Medulla oblongata (tissue), 1 donor: ENCODE measurements around the gene SDK2.
A peak's percentile ranks its signal among the peaks of the same experiment; 100 is the strongest.

ENCODE experiments used
- DNase-seq: peaks from one replicate; pipeline ENCODE4 v3.0.0-alpha.2; 2015; ENCODE audit errors: extremely low spot score

The SDK2 gene

DNA sequence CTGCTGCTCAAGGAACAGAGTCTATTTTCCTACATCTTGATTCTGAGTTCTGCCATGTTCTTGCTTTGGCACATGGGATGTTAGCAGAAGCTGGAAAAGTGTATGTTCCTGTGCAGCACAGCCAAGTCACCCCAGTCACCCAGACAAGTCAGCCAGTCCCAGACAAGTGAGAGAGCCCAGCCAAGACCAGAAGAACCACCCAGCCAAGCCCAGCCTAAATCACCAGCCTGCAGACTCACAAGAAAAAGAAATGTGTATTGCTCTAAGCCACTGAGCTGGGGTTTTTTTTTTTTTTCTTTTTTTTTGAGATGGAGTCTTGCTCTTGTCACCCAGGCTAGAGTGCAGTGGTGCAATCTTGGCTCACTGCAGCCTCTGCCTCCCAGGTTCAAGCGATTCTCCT is 191.2 kb downstream of the SDK2 start:
- no peak for DNase-seq

DNA sequence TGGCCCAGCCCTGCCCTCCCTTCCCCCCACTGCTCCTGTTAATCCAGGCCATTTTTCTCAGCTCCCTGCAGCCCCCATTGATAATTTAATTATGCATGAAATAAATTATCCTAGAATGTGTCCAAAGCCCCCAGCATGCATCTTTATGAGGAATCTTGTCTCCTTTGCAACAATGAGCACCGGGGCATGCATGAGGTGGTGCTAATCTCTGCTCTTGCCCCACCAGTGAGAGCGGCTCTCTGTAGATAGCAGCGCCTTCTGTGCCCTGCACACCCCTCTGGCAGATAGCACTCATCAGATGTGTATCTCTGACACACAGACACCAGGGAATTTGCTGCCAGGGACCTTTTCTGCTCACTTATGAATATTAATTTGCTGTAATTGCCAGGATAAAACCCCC is 192.2 kb downstream of the SDK2 start:
- no peak for DNase-seq

DNA sequence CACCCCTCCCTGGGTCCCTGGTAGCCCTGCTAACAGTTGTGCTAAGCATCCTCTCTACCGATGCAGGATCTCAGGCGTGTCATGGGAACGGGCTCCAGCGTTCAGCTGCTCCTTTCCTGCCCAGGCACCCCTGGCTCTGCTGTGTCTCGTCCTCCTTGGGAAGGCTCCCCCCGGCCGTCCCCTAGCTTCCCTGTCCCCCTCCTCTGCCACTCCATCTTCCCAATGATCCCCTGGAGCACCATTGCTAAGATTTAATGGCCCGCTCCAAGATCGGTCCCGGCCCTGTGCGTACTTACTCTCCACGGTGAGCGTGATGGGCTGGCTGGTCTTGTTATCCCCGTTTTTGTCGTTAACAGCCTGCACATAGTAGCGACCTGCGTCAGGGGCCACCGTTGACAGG is 196.9 kb downstream of the SDK2 start:
- DNase-seq: no peak

DNA sequence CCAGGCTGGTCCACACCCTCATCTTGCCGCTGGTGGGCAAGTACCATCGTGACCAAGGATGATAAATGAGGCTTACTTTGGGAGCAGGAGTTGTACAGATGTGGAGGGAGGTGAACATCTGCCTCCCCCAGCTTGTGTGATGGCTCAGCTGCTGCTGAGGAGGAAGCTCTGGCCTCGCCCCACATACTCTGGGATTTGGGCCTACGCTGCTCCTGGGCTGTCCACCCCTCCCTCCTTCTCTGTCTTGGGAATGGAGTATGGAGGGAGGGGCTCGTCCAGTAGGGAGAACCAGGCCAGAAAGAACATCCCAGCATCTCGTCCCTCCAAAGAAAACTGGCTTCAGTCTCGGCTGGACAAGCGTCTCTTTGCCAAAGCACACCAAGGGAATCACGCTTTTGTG is 197.6 kb downstream of the SDK2 start:
- DNase-seq: no peak

DNA sequence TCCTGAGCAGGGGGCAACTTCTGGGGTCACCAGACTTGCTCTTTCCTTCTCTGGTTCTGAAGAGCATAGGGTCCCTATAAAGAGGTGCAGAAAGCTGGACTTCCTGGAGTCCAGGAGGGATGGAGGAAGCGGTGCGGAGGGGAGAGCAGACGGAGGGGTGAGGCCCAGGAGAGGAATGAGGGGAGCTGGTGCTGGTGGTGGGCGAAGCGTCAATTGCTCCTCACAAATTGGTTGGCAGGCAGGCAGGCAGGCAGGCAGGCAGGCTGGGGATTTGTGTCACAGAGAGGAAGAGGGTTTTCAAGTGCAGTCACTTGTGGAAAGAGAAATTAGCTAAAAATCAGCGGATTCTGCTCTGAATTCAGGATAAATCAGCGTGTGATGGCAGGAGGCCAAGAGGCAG is 198.8 kb downstream of the SDK2 start:
- no peak for DNase-seq

DNA sequence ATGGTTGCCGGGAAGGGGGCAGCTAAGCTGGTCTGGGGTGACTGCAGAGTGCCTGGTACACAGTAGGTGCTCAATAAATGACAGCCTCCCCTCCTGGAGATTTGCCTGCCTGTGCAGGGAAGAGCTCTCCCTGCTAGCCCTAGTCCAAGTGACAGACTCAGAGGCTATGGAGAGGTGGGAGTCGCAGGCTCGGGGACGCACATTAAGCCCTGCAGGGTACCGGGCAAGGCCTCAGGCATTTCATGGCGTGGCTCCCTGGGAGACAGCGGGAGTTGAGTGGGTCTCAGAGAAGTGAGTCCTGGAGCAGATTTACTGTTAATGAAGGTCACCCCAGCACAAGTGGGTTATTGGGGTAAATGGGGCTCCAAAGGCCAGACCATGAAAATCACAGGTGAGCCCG is 200.2 kb downstream of the SDK2 start:
- no peak for DNase-seq

DNA sequence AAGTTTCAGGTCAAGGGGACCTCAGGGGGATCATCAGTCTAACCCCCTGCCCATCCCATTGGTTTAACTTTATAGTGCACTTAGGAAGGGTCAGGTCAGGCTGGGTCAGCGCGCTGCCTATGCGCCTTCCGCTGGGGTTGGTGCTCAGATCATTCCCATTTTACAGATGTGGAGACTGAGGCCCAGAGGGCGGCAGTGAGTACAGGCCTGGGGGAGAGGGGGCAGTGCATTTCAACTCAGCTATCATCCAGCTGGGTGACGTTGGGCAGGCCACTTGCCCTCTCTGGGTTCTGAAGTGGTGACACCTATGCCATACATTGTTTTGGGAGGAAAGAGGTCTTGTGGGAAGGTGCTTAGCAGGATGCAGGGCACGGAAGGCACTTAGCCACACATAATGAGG is 204.6 kb downstream of the SDK2 start:
- DNase-seq: no peak

DNA sequence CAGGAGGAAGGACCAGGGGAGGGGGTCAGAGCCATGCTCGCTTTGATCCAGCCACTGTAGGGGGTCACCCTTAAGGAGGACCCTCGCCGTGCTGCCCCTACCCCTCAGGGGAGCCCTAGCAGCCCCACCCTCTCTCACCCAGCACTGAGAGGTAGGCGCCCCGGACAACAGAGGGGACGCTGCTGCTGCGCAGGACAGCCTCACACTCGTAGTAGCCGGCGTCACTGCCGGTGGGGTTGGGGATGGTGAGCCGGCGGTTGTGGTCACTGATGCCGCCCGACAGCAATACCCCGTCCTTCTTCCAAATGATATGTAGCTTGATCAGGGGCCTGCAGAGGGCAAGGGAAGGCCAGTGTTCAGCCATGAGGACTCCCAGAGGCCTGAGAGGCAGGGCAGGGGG is 206.4 kb downstream of the SDK2 start:
- no peak for DNase-seq

DNA sequence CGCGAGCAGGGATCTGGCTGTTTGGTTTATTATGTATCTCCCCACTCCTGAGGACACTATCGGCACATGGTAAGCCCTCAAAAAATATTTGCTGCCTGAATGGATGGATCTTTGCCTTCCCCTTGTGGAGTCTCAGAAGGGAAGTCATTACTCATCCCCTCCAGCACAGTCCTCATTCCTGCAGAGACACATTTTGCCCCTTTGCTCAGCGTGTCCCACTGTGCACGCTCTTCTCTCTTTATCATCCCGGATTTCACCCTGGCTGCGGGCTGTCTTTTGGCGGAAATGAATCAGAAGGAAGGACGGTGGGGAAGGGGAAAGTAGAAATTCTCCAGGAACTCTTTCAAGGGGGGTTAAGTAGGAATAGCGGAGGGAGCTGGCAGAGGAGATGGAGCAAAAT is 207.3 kb downstream of the SDK2 start:
- no peak for DNase-seq

DNA sequence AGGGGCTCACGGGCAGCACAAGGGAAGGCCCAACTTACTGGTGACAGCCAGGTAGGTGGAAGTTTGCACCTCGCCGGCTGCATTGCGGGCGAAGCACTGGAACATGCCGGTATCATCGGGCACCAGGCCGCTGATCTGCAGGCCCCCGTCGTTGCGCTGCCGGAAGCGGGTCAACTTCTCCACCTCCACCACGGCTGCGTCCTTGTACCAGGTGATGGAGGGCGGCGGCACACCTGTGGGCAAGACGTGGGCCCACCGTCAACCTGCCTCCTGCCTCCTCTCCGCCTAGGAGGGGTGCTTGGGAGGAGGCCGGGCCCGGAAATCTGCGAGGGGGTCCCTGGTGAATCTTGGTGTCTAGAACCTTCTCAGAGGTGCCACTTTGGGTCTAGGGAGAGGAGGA is 208.8 kb downstream of the SDK2 start:
- no peak for DNase-seq

DNA sequence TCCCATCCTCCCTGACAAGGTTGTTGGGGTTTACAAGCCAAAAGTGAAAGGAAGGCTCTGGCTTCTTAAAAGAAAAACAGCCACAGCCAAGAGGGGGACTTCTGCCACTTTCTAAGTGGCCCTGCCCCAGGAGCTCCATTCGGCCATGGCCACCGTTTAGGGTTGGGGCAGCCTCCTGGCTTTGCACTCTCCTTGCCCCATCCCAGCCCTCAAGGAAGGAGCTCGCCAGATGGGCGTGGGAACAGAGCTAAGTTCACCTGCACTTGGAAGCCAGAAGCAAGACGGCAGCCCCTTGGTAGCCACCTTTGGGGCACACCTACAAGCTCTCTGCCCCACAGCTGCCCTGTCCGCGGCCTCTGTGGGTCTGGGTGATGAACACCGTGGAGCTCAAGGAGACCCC is 210.1 kb downstream of the SDK2 start:
- no peak for DNase-seq

DNA sequence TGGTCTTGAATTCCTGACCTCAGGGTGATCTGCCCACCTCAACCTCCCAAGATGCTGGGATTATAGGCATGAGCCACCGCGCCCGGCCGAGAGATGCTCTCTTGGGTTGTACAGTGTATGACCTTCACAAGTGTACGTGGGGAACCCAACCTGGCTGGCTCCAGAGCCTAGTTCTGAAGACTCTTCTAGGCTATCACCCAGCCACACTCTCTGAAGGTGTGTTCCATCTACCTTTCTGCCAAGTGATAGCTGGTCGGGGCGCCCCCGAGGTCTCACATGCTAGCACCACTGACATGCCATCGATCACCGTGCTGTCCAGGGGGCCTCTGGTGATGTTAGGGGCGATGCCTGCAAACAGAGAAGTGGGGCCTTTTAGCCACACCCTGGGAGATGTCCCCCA is 210.7 kb downstream of the SDK2 start:
- DNase-seq: no peak

DNA sequence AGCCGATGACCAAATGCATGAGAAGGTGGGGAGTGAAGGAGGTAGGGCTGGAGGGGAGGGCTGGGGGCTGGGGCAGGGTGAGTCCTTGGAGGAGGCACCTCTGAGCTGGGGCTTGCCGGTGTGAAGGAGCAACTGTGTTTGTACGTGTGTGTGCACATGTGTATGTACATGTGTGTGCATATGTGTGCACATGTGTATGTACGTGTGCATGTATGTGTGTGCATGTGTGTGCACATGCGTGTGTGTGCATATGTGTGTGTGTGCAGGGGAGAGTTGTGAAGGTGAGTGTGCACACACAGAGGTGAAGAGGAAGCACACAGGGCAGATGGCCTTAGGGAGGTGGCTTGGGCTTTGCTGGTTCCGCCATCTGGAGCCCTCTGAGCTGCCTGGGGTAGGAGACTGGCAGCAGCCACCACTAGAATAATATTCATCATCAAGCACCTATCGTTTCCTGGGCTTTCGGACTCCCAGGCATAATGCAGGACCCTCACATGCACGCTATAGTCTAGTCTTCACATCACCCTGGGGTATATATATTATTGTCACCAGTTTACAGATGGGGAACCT is 211.5 kb downstream of the SDK2 start:
- no peak for DNase-seq

DNA sequence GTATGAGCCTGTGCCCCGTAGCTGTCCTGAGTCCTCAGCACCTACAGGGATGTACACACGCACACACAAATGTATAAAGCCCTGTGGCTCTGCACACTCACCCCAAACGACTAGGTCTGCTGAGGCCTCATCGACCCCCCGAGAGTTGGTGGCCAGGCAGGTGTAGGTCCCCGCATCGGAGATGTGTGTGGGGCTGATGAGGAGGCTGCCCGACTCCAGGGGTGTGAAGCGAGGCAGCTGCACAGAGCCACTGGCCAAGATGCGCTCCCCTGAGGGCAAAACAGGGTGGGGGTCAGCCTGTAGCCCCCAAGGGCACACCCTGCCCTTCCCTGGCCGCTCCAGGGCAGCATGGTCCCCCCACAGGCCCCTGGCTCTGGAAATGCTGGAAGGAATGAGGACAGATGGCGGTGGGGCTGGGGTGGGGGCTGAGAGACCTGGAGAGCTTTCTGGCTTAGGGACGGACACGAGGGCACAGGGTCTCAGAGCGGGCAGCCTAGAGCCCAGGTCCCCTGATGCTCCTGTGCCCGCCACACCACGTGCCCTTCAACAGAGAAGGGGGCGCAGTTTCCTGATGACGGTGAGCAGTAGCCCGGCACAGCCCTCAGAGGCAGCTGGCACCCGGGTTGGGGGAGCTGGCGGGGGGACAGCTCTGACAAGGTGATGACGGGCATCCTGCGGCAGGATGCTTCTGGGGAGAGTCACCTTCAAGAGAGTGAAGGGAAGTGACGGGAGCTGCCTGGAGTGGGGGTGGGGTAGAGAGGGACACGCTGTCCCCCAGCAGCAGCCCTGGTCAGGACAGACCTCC is 212.6 kb downstream of the SDK2 start:
- DNase-seq: no peak

DNA sequence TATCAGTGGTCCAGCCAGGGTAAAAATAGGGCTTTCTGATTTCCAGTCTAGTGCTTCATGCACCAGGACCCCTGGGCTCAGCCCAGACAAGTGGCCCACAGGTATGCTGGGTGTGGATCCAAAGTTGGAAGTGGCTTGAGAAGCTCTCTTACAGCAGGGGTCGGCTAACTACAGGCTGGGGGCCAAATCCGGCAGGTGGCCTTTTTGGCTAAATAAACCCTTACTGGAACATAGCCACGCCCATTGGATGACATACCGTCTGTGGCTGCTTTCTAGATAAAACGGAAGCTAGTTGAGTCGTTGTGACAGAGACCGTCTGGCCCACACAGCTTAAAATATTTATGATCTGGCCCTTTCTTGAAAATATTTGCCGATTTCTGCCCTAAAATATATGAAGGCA is 213.4 kb downstream of the SDK2 start:
- DNase-seq: peak; percentile 21

DNA sequence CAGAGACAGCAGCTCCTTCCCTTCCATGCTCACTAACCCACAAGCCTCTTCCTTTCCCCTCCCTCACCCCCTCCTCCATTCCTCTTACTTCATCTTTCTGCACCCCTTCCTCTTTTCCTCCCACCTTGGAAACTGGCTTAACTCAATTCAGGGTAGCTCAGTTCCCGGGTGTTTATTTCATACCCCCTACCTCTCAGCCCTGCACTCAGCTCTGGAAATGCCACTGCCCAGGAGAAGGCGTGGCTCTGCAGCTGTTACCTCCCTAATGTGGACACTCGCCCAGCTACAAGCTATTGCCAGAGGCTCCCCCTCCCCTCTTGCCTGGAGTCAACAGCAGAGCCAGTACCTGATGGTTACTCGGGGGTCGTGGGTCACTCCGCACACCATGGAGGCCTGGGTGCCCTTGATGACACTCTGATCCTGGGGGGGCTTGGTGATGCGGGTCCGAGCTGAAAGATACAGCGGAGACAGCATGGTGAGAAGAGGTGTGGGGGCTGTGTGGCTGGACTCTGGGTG is 214.0 kb downstream of the SDK2 start:
- DNase-seq: no peak

DNA sequence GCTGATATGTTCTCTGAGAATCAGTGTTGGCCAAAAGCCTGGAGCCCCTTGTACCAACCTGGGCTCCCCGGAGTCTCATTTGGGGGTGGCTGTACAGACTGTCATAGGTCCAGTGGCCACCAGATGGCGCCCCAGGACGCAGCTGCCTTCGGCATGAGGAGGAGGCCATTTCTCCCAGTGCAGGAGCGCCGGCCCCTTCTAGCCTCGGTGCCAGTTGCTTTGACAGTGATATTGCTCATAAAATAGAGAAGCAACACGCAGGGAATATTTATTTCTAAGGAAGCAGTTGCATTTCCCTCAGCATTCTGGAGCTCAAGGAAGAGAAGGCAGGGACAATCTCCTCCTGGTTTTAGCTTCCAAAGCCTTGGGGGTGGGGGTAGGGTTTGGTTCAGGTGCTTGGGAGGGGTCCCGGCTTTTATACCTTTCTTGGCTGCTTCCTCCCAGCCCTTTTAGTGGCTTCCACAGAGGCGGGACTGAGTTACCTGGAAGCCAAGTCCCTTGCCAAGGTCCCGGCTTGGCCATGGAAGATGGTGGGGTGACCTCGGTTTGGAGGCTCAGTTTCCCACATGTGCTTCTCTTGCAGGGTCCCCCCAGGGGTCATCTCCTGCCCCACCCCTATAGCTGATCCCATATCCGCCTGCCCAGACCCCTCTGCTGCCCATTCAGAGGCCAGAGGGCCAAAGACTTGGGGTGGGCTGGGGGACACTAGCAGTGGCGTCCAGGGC is 214.6 kb downstream of the SDK2 start:
- DNase-seq: peak; percentile 85

DNA sequence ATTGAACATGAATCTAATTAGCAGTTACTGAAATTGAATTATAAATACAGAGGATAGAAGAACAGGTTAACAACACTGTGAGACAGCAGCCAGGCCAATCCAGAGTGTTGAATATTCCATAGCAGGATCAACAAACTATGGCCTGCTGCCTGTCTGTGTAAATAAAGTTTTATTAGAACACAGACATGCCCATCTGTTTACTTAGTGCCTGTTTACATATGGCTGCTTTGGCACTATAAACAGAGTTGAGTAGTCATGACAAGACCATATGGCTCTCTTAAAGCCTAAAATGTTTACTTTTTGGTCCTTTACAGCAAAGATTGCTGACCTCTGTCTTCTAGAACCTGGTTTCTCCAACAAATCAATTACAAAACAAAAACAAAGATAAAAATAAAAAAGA is 217.0 kb downstream of the SDK2 start:
- DNase-seq: no peak

DNA sequence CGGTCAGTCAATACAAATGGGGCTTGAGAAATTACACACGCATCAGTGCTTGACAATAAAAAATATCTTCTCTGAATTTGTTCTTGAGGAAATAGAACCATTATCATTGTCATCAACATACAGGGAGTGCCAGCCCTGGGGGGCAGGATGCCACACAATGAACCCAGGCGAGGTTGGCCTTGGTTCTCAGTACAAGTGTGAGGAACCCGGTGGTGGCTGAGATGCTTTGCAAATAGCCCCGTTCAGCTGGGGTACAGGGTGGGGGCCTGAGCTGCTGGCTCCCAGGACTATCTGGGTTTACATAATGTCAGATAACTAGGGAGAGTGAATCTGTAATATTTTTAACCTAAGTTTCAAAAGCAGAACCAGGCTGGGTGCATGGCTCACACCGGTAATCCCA is 219.7 kb downstream of the SDK2 start:
- DNase-seq: no peak

DNA sequence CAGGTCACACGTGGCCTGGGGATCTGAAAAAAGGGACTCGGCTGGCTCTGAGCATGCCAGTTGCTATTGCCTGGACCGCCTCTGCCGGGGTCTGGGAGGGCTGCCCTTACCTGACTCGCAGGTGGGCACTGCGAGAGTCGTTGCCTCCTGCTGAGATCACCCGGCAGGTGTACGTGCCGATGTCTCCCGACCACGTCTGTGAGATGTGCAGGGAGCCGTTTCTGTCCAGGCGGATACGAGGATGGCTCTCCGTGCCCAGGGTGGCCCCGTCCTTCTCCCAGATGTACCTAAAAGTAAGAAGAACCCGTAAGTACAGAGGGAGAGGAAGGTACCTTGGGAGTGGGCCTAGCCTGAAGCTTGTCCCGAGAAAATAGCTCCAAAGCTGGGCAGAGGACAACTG is 220.4 kb downstream of the SDK2 start:
- no peak for DNase-seq

DNA sequence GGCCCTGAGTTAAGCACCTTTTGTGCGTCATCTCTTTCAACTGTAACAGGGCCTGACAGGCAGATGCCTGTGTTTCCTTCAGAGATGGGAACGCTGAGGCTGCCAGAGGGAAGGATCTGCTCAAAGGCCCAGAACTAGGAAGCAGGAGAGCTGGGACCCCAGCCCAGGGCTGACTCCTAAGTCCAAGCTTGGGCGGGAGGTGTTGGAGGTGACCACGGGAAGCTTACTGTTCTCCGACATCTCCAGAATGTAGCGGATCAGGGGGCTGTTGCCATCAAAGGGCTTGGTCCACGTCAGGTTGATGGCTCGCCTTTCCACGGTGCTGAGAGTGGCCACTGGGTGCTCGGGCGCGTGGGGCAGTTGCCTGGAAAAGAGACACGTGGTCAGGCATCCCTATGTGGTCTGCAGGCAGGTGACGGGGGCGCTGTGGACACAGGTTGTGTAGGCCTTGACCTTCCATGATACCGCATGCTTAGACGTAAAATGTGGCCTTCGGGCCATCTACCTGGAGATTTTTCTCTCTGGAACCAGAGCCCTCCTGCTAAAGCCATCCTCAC is 221.0 kb downstream of the SDK2 start:
- DNase-seq: no peak

DNA sequence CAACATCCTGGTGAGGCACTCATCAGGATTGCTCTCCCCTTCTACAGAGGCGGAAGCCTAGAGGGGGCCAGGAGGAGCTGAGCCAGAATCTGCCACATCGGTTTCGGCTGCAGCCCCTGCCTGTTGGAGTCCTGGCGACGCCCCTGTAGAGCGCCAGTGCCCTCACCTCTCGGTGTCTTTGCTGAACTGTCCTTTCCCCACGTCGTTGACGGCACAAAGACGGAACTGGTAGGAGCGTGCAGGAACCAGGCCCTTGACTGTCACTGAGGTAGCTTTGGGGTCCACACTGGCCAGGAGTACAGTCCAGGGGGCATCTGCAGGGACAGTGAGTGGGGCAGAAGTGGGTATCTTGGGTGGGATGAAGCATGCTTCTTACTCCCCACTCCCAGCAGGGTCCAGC is 222.1 kb downstream of the SDK2 start:
- DNase-seq: no peak

DNA sequence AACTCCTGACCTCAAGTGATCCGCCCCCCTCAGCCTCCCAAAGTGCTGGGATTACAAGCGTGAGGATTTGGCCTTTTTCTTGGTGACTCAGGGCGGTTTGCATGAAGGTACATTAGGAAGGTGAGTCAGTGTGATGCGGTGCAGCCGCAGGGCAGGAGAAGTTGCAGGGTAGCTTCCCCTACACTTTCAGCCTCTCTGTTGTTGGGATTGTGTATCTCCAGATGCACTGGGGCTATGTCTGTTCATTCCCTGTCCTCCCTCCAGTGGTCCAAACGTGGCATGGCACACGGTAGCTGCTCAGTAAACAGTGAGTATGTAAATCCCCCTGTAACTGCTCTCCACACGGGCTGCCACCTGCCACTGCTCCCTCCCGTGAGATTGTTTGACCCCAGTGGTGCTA is 223.3 kb downstream of the SDK2 start:
- no peak for DNase-seq
